HL-60 (cell line): ENCODE data around the gene RASA2.

Experiments
- GABPA ChIP-seq: IDR thresholded peaks from 2 replicates; pipeline ENCODE4 v1.6.1; 2012; ENCODE audit warnings: low read depth
- POLR2AphosphoS5 ChIP-seq: IDR thresholded peaks from 2 replicates; pipeline ENCODE4 v1.6.1; 2012; ENCODE audit warnings: low read depth
- SPI1 ChIP-seq: IDR thresholded peaks from 2 replicates; pipeline ENCODE4 v1.6.1; 2012; ENCODE audit warnings: low read depth, mild to moderate bottlenecking, borderline replicate concordance
- TF ChIP-seq, protein P1 (sequence below): IDR thresholded peaks from one replicate; pipeline ENCODE4 v1.5.1; 2011; ENCODE audit warnings: low read length, control low read depth, inconsistent platforms; ENCODE audit not compliant: insufficient read depth
- TF ChIP-seq, protein P2 (sequence below): IDR thresholded peaks from 2 replicates; pipeline ENCODE4 v1.6.1; 2012; ENCODE audit warnings: low read depth; ENCODE audit not compliant: insufficient replicate concordance

DNA sequence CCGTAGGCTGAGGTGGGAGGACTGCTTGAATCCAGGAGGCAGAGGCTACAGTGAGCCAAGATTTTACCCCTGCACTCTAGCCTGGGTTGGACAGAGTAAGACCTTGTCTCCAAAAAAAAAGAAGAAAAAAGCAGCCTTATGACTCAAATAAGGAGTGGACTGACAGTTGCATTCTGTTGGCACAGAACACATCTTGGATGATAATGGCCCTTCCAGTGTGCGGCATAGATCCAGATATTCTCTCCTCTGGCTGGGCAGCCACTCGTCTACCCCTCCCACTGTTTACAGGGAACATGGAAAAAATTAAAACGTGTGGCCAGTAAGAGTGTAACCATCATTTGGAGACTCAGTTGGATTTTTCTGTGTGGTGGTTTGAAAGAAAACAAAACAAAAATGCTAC lies 132.6 kb downstream of the RASA2 start:
- TF ChIP-seq, protein P1, sequence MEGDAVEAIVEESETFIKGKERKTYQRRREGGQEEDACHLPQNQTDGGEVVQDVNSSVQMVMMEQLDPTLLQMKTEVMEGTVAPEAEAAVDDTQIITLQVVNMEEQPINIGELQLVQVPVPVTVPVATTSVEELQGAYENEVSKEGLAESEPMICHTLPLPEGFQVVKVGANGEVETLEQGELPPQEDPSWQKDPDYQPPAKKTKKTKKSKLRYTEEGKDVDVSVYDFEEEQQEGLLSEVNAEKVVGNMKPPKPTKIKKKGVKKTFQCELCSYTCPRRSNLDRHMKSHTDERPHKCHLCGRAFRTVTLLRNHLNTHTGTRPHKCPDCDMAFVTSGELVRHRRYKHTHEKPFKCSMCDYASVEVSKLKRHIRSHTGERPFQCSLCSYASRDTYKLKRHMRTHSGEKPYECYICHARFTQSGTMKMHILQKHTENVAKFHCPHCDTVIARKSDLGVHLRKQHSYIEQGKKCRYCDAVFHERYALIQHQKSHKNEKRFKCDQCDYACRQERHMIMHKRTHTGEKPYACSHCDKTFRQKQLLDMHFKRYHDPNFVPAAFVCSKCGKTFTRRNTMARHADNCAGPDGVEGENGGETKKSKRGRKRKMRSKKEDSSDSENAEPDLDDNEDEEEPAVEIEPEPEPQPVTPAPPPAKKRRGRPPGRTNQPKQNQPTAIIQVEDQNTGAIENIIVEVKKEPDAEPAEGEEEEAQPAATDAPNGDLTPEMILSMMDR, result no peak
- TF ChIP-seq POLR2AphosphoS5 (no peak), GABPA (no peak), SPI1 (no peak)
- TF ChIP-seq, protein P2, sequence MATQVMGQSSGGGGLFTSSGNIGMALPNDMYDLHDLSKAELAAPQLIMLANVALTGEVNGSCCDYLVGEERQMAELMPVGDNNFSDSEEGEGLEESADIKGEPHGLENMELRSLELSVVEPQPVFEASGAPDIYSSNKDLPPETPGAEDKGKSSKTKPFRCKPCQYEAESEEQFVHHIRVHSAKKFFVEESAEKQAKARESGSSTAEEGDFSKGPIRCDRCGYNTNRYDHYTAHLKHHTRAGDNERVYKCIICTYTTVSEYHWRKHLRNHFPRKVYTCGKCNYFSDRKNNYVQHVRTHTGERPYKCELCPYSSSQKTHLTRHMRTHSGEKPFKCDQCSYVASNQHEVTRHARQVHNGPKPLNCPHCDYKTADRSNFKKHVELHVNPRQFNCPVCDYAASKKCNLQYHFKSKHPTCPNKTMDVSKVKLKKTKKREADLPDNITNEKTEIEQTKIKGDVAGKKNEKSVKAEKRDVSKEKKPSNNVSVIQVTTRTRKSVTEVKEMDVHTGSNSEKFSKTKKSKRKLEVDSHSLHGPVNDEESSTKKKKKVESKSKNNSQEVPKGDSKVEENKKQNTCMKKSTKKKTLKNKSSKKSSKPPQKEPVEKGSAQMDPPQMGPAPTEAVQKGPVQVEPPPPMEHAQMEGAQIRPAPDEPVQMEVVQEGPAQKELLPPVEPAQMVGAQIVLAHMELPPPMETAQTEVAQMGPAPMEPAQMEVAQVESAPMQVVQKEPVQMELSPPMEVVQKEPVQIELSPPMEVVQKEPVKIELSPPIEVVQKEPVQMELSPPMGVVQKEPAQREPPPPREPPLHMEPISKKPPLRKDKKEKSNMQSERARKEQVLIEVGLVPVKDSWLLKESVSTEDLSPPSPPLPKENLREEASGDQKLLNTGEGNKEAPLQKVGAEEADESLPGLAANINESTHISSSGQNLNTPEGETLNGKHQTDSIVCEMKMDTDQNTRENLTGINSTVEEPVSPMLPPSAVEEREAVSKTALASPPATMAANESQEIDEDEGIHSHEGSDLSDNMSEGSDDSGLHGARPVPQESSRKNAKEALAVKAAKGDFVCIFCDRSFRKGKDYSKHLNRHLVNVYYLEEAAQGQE, result no peak
